ENCODE results near the gene DLG2.

The DLG2 gene

GRCh38 chr11:83852775-83853442 lies 1774.2 kb downstream of the DLG2 start:
- H3F3A ChIP-seq (ENCODE audit: insufficient read depth, low read length): no peaks in the 10 kb centered on the region
- H3K27ac ChIP-seq (ENCODE audit: low read length): no peak overlapping the region
- no peaks in the 10 kb centered on the region for H3K9me2 ChIP-seq (replicated peaks; ENCODE audit: insufficient read depth, low read length)
- no peak overlapping the region for H3K9ac ChIP-seq (ENCODE audit: low read length)
- no peaks in the 10 kb centered on the region for H3K4me1 ChIP-seq (ENCODE audit: low read length)
- H3K27me3 ChIP-seq (replicated peaks; ENCODE audit: insufficient read depth, low read length): no peaks in the 10 kb centered on the region
- H2AFZ ChIP-seq (ENCODE audit: low read length): no peak overlapping the region
- DNase-seq: no peak
- H3K79me2 ChIP-seq (ENCODE audit: low read length): no peaks in the 10 kb centered on the region
- H3K9me3 ChIP-seq (replicated peaks; ENCODE audit: insufficient read depth, low read length): no peaks in the 10 kb centered on the region
- TF ChIP-seq CTCF (IDR thresholded peaks at IDR 0.05; ENCODE audit: low read length) (no peak), EZH2 (optimal IDR thresholded peaks at IDR 0.05; ENCODE audit: low read depth, low read length) (no peak), EZH2phosphoT487 (IDR thresholded peaks at IDR 0.05; ENCODE audit: low read length) (no peak)
- no peaks in the 10 kb centered on the region for H4K20me1 ChIP-seq (ENCODE audit: insufficient read depth, low read length)
- no peak overlapping the region for H3K4me2 ChIP-seq (ENCODE audit: low read depth, low read length)
- H3K4me3 ChIP-seq (ENCODE audit: low read length): no peak overlapping the region
- no peaks in the 10 kb centered on the region for H3K36me3 ChIP-seq (replicated peaks; ENCODE audit: insufficient read depth, low read length)

- Histone ChIP-seq H3K9ac (ENCODE audit: low read length) (no peak overlapping the region), H3K27ac (ENCODE audit: low read length) (no peak overlapping the region), H3K9me3 (replicated peaks; ENCODE audit: insufficient read depth, low read length) (no peaks in the 10 kb centered on the region), H2AFZ (ENCODE audit: low read length) (no peak overlapping the region), H3K4me2 (ENCODE audit: low read depth, low read length) (no peak overlapping the region), H3K9me2 (replicated peaks; ENCODE audit: insufficient read depth, low read length) (no peaks in the 10 kb centered on the region), H3K4me1 (ENCODE audit: low read length) (no peaks in the 10 kb centered on the region), H3K27me3 (replicated peaks; ENCODE audit: insufficient read depth, low read length) (no peaks in the 10 kb centered on the region), H3K36me3 (replicated peaks; ENCODE audit: insufficient read depth, low read length) (no peaks in the 10 kb centered on the region), H3K4me3 (ENCODE audit: low read length) (no peak overlapping the region), H3K79me2 (ENCODE audit: low read length) (no peaks in the 10 kb centered on the region), H3F3A (ENCODE audit: insufficient read depth, low read length) (no peaks in the 10 kb centered on the region), H4K20me1 (ENCODE audit: insufficient read depth, low read length) (no peaks in the 10 kb centered on the region)
- TF ChIP-seq EZH2phosphoT487 (IDR thresholded peaks at IDR 0.05; ENCODE audit: low read length) (no peak), EZH2 (optimal IDR thresholded peaks at IDR 0.05; ENCODE audit: low read depth, low read length) (no peak), CTCF (IDR thresholded peaks at IDR 0.05; ENCODE audit: low read length) (no peak)
- DNase-seq: no peak
Observed at GRCh38 chr11:83852012-83852411, 1775.1 kb downstream of the DLG2 start.

- H3K27ac ChIP-seq (ENCODE audit: low read length): no peak overlapping the region
- no peak for DNase-seq
- H3K9me3 ChIP-seq (replicated peaks; ENCODE audit: insufficient read depth, low read length): no peaks in the 10 kb centered on the region
- no peaks in the 10 kb centered on the region for H3K4me1 ChIP-seq (ENCODE audit: low read length)
- no peaks in the 10 kb centered on the region for H3K79me2 ChIP-seq (ENCODE audit: low read length)
- no peaks in the 10 kb centered on the region for H3K36me3 ChIP-seq (replicated peaks; ENCODE audit: insufficient read depth, low read length)
- no peaks in the 10 kb centered on the region for H3K27me3 ChIP-seq (replicated peaks; ENCODE audit: insufficient read depth, low read length)
- H3K9ac ChIP-seq (ENCODE audit: low read length): no peak overlapping the region
- H3F3A ChIP-seq (ENCODE audit: insufficient read depth, low read length): no peaks in the 10 kb centered on the region
- TF ChIP-seq EZH2phosphoT487 (IDR thresholded peaks at IDR 0.05; ENCODE audit: low read length) (no peak), EZH2 (optimal IDR thresholded peaks at IDR 0.05; ENCODE audit: low read depth, low read length) (no peak), CTCF (IDR thresholded peaks at IDR 0.05; ENCODE audit: low read length) (no peak)
- no peaks in the 10 kb centered on the region for H4K20me1 ChIP-seq (ENCODE audit: insufficient read depth, low read length)
- no peak overlapping the region for H3K4me2 ChIP-seq (ENCODE audit: low read depth, low read length)
- no peak overlapping the region for H3K4me3 ChIP-seq (ENCODE audit: low read length)
- no peak overlapping the region for H2AFZ ChIP-seq (ENCODE audit: low read length)
- H3K9me2 ChIP-seq (replicated peaks; ENCODE audit: insufficient read depth, low read length): no peaks in the 10 kb centered on the region
Observed at GRCh38 chr11:83847467-83848034, 1779.6 kb downstream of the DLG2 start.

Data from MM.1S (cell line).